HG02588 (cell line): ENCODE results near the gene LY6G5B.

Experiments used
- ATAC-seq: cut with Tn5 transposase; IDR thresholded peaks from one replicate; pipeline ENCODE4 v1.9.1; 2021; ENCODE audit warnings: mild to moderate bottlenecking, moderate library complexity; ENCODE audit not compliant: unreplicated experiment

LY6G5B gene, protein sequence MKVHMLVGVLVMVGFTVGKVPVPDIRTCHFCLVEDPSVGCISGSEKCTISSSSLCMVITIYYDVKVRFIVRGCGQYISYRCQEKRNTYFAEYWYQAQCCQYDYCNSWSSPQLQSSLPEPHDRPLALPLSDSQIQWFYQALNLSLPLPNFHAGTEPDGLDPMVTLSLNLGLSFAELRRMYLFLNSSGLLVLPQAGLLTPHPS

GRCh38 chr6:31669676-31670075 is at the start of gene LY6G5B:
TSS of gene LY6G5B (plus strand) at chr6:31669976. CDS start at chr6:31670951, 975 bp downstream.
- no peak for ATAC-seq

GRCh38 chr6:31620586-31621319 is 49.0 kb upstream of the LY6G5B start, which contains the start of gene PRRC2A:
TSS of gene PRRC2A (plus strand) at chr6:31620715. CDS start at chr6:31622790, 2,075 bp downstream.
- peak; percentile 61 for ATAC-seq

GRCh38 chr6:31621320-31621939 is 48.3 kb upstream of the LY6G5B start:
- no peak for ATAC-seq

- no peak for ATAC-seq
Observed at GRCh38 chr6:31621991-31622390, 47.8 kb upstream of the LY6G5B start.

GRCh38 chr6:31622684-31623091 is 47.1 kb upstream of the LY6G5B start:
- no peak for ATAC-seq

DNA sequence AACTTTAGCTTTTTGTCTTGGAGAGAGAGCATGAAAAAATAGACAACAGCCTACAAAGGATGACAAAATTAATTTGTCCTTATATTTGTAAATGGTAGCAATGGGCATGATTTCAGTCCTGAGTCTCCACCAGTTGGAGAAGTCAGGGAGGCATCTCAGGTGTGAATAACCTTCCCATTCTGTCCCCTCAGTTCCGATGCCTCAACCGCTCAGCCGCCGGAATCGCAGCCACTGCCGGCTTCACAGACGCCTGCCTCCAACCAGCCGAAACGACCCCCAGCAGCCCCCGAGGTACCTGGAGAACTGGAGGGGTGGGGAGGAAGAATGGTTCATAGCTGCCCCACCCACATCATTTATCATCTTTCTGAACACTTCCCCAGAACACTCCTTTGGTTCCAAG is 45.7 kb upstream of the LY6G5B start:
- no peak for ATAC-seq

DNA sequence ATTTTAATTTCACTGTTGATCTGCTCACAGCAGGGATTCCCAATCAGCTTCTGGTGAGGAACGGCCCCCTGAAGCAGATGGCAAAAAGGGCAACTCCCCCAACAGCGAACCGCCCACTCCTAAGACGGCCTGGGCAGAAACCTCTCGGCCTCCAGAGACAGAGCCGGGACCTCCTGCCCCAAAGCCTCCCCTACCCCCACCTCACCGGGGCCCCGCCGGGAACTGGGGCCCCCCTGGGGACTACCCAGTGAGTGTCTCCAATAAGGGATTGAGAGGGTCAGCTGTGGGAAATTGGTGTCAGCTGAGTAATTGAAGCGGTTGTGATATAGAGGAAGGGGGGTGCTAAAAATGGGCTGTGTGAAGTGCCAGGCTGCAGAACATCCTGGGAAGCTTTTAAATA is 42.8 kb upstream of the LY6G5B start:
- no peak for ATAC-seq

- ATAC-seq, result no peak
Observed at GRCh38 chr6:31627690-31628287, 42.0 kb upstream of the LY6G5B start.

- no peak for ATAC-seq
Observed at GRCh38 chr6:31629014-31629413, 40.8 kb upstream of the LY6G5B start.

- ATAC-seq, result no peak
Observed at GRCh38 chr6:31630177-31630934, 39.4 kb upstream of the LY6G5B start.

GRCh38 chr6:31631209-31631608 is 38.6 kb upstream of the LY6G5B start:
- ATAC-seq, result no peak

DNA sequence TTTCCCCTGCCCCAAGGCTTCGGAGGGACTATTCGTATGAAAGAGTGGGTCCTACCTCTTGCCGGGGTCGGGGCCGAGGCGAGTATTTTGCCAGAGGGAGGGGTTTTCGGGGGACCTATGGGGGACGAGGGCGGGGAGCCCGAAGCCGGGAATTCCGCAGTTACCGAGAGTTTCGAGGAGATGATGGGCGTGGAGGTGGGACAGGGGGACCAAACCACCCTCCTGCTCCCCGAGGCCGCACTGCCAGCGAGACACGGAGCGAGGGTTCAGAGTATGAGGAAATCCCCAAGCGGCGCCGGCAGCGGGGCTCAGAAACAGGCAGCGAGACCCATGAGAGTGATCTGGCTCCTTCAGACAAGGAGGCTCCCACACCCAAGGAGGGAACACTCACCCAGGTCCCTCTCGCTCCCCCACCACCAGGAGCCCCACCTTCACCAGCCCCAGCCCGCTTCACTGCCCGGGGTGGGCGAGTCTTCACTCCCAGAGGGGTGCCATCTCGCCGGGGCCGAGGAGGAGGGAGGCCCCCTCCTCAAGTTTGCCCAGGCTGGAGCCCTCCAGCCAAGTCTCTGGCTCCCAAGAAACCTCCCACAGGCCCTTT is 38.0 kb upstream of the LY6G5B start:
- no peak for ATAC-seq

GRCh38 chr6:31632279-31632946 is 37.4 kb upstream of the LY6G5B start:
- ATAC-seq, result no peak

GRCh38 chr6:31633447-31633846 is 36.3 kb upstream of the LY6G5B start:
- ATAC-seq, result no peak

DNA sequence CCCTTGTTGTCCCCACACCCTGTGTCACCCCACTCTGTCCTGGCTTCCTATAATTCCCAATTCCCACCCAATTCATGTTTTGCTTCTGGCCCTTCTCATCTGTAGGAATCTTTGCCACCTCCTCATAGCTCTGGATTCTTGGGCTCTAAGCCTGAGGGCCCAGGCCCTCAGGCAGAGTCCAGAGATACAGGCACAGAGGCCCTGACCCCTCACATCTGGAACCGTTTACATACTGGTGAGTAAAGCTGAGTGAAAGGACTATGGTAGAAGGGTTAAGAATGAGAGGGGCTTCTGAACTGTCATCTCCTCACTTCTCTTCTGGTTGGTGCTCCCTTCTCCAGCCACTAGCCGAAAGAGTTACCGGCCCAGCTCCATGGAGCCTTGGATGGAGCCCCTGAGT is 35.6 kb upstream of the LY6G5B start:
- no peak for ATAC-seq

- no peak for ATAC-seq
Observed at GRCh38 chr6:31634969-31635575, 34.7 kb upstream of the LY6G5B start.

DNA sequence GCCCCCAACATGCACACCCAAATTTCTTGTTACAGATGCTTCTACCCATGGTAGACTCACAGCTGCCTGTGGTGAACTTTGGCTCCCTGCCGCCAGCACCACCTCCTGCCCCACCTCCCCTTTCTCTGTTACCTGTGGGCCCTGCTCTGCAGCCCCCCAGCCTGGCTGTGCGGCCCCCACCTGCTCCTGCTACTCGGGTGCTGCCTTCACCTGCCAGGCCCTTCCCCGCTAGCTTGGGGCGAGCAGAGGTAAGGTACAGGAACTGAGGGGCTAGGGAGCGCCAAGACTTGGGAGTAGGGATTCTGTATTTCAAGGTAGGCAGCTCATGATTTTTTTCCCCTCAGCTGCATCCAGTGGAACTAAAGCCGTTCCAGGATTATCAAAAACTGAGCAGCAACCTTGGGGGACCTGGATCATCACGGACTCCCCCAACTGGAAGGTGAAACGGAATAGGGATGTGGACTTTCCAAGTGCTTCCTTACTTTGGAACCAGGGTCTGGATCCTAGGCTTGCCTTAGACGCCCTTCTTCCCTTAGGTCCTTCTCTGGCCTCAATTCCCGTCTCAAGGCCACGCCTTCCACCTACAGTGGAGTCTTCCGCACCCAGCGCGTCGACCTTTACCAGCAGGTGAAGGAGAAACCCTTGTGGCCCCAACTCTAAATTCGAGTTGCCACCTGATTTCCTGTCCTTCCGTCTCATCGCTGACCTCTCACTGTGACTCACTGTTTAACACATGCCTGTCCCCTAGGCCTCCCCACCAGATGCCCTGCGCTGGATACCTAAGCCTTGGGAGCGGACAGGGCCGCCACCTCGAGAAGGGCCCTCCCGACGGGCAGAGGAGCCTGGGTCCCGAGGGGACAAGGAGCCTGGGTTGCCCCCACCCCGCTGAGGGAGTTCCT is 32.8 kb upstream of the LY6G5B start:
- ATAC-seq, result no peak

DNA sequence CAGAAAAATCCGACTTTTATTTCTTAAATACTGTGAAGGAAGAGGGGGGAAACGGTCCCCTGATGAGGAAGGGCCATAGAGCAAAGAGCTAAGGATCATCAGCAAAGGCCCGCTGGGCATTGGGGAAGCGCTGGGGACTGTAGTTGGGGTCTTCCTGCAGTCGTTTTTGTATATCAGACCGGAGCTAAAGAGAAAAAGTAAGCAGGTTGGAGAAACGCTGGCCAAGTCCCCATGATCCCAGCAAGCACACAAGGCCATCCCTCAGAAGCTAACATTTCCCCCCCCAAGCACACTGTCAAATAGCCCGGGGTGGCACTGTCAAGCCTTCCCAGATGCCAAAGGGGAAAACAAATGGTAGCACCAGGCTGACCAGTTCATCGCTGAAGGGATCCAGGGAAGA is 30.7 kb upstream of the LY6G5B start:
- no peak for ATAC-seq

DNA sequence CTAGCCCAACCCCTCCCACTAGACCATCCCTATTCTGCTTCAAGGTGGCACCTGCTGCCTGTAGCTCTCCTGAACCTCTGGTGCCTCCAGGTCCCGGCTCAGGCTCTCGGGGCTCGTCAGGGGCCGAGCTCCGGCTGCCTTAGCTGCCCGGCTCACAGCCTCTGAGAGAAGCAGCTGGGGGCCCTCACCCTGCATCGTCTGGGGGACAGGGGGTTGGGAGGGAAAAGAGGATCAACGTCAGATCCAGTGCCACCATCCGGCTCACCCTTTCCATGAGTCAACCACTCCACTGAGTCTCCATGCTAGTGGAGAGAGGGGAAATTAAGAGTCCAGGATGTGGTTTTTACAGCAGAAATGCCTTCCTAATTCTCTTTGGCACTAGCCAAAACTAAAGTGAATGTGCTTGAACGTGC is 30.3 kb upstream of the LY6G5B start:
- no peak for ATAC-seq
